Lung (tissue), 12 donors: ENCODE measurements around the gene TALDO1. TPM values are rescaled to one million over a fixed set of nuclear protein-coding genes. Genes with fewer than 3 reads are reported as not detected.

Experiments
- ATAC-seq: fragments of 200-7000 bp; cut with Tn5 transposase; one replicate; pipeline ENCODE4 v1.9.1; 2020; ENCODE audit warnings: moderate number of reproducible peaks; ENCODE audit not compliant: insufficient read depth, low FRiP score
- DNase-seq, 3 donors: peaks; one replicate each; pipeline ENCODE4 v3.0.0-alpha.2; 2013 to 2017
- H3K27ac ChIP-seq, 2 donors: one replicate each; pipeline ENCODE4 v1.5.1; 2013; ENCODE audit warnings: mild to moderate bottlenecking in 2 of 2, moderate library complexity in 2 of 2, control low read depth in 1 of 2, inconsistent platforms in 1 of 2, low read depth in 1 of 2, low read length in 1 of 2
- H3K27me3 ChIP-seq, 3 donors: one replicate each; pipeline ENCODE4 v1.5.1; 2013; ENCODE audit warnings: low read length in 2 of 3; ENCODE audit not compliant: control insufficient read depth in 3 of 3, insufficient read depth in 3 of 3
- H3K36me3 ChIP-seq, 4 donors: one replicate each; pipeline ENCODE4 v1.5.1; 2013; ENCODE audit warnings: low read length in 4 of 4, mild to moderate bottlenecking in 1 of 4, moderate library complexity in 1 of 4; ENCODE audit not compliant: control insufficient read depth in 4 of 4, insufficient read depth in 4 of 4
- H3K4me1 ChIP-seq, 5 donors: one replicate each; pipeline ENCODE4 v1.5.1; 2013; ENCODE audit warnings: low read length in 5 of 5, mild to moderate bottlenecking in 2 of 5, moderate library complexity in 1 of 5; ENCODE audit not compliant: control insufficient read depth in 5 of 5, insufficient read depth in 5 of 5
- H3K4me3 ChIP-seq: one replicate; pipeline ENCODE4 v1.5.1; 2013; ENCODE audit warnings: mild to moderate bottlenecking, control low read depth, moderate library complexity
- H3K9ac ChIP-seq, 2 donors: one replicate each; pipeline ENCODE4 v1.5.1; 2013; ENCODE audit warnings: low read length in 2 of 2, control low read depth in 1 of 2; ENCODE audit not compliant: insufficient read depth in 1 of 2
- H3K9me3 ChIP-seq, 4 donors: one replicate each; pipeline ENCODE4 v1.5.1; 2013; ENCODE audit warnings: low read length in 3 of 4, mild to moderate bottlenecking in 1 of 4, moderate library complexity in 1 of 4; ENCODE audit not compliant: control insufficient read depth in 4 of 4, insufficient read depth in 3 of 4
- WGBS, 2 donors: extraction: QIAGEN DNeasy Blood & Tissue Kit; methylation state at CpG; one replicate each; pipeline ENCODE4 v1.1.7; 2013; 5-methylcytosine and 5-hydroxymethylcytosine counted together
- polyA plus RNA-seq, 2 donors: library from polyadenylated mRNA; stranded (reverse); fragments of 200-250 nt; gene quantifications; one replicate each; pipeline ENCODE4 v1.2.1, GENCODE V29; 2013
- total RNA-seq, 2 donors: library from RNA; depleted of rRNA in 1 of 2; stranded (reverse); fragments of >200 nt in 1 of 2; gene quantifications; one replicate each; pipeline ENCODE4 v1.2.1, GENCODE V29; 2014 to 2021
- TF ChIP-seq, protein P1 (sequence below): IDR thresholded peaks from 2 replicates; pipeline ENCODE4 v1.5.1; 2012; ENCODE audit warnings: mild to moderate bottlenecking; ENCODE audit errors: control extremely low read depth, extremely low read depth
- donor health status: control.
- donor health status: control.
- donor health status: Bipolar disorder and iron deficiency.
- donor health status: healthy.
- donor health status: DM: yes; HTN: yes; CAD: no.

The TALDO1 gene
- total and polyA plus RNA-seq, 4 donors: 128 to 311 (median 239) TPM

DNA sequence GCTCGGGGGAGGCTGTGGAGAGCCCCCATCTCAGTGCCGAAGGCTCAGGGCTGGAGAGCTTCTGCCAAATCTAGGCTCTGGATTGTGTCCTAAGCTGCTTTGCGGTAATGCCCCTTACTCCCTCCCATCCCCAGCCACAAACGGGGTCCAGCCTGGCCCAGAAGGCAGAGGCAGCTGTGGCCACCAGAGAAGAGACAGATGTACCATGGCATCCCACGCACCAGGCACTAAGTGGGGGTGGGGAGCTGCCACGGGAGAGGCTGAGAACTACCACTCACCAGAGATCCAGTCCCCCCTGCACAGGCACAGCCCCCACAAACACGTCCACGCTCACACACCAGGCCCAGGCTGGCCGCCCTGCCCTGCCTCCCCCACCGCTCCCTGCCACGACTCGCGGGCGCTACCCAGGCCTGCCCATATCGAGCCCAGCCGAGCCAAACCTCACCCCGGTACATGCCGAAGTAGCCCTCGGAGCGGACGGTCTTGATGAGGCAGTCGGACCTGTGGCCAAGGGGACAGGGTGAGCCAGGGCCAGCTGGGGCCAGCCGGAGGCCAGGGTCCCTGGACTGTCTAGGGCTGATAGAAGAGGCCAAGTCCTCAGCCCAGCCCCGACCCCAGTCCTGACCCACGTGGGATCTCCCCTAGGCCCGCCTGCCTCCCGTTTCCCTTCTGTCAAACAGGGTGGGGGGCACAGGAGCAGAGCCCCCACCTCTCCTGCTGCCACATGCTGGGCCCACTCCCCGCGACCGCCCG lies 46.9 kb downstream of the TALDO1 start:
- no peaks in the 10 kb centered on the region for H3K27me3 ChIP-seq
- H3K9me3 ChIP-seq: no peaks in the 10 kb centered on the region
- no peak overlapping the region for H3K27ac ChIP-seq
- H3K4me3 ChIP-seq: no peak overlapping the region
- TF ChIP-seq, protein P1, sequence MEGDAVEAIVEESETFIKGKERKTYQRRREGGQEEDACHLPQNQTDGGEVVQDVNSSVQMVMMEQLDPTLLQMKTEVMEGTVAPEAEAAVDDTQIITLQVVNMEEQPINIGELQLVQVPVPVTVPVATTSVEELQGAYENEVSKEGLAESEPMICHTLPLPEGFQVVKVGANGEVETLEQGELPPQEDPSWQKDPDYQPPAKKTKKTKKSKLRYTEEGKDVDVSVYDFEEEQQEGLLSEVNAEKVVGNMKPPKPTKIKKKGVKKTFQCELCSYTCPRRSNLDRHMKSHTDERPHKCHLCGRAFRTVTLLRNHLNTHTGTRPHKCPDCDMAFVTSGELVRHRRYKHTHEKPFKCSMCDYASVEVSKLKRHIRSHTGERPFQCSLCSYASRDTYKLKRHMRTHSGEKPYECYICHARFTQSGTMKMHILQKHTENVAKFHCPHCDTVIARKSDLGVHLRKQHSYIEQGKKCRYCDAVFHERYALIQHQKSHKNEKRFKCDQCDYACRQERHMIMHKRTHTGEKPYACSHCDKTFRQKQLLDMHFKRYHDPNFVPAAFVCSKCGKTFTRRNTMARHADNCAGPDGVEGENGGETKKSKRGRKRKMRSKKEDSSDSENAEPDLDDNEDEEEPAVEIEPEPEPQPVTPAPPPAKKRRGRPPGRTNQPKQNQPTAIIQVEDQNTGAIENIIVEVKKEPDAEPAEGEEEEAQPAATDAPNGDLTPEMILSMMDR: no peak
- H3K36me3 ChIP-seq: peaks cover 0 to 28% (median 7%) of the 10 kb centered on the region in 4 donors
- no peak overlapping the region for H3K9ac ChIP-seq
- WGBS, 2 donors: 90 to 92% methylated on average over 27 to 31 of the region's 31 CpGs
- DNase-seq (no peak), ATAC-seq (no peak)
- H3K4me1 ChIP-seq: peaks cover 0 to 22% (median 15%) of the 10 kb centered on the region in 5 donors

DNA sequence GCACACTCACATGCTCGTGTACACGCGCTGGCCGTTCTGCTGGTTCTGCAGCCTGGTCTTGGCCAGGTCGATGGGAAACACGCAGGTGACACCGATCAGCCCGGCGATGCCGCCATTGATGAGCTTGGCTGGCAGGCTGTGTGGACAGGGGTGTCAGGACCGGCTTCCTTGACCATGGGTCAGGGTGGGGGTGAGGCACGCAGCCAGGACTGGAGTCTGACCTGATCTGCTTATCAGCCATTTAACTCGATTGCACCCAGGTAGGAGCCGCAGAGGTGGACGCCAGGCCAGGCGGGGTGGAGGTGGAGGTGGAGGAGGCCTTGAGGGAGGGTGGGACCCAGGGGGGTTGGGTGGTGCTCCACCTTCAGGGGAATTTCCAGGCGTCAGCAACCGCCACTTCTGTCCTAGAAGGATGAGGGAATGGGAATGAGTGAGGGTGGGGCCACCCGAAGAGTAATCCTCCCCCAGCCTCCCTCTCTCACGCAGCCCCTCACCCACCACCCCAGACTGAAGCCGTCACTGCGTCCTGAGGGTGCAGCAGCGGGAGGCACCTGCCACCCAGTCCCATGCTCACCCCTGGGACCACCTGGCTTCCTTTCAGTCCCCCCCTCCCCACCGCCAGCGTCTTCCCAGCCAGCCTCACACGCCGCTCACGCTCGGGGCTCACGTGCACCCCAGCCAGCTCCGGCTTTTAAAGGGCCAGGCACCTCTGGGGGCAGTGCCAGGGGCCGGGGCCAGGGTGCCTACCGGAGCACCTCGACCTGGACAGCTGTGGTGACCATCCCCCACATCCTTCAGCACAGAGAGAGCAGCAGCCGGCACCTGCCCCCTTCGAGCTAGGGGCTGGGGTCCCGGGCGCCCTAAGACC lies 47.7 kb downstream of the TALDO1 start:
- Histone ChIP-seq H3K4me1 (peaks cover 0 to 22% (median 15%) of the 10 kb centered on the region in 5 donors), H3K4me3 (no peak overlapping the region), H3K27me3 (no peaks in the 10 kb centered on the region), H3K27ac (peak overlapping the region in 1 of 2 donors; percentile 61), H3K9me3 (no peaks in the 10 kb centered on the region), H3K9ac (no peak overlapping the region), H3K36me3 (peaks cover 0 to 30% (median 7%) of the 10 kb centered on the region in 4 donors)
- TF ChIP-seq, protein P1: no peak
- ATAC-seq: no peak
- WGBS, 2 donors: 49 to 75% methylated on average over 34 to 38 of the region's 38 CpGs
- no peak for DNase-seq

DNA sequence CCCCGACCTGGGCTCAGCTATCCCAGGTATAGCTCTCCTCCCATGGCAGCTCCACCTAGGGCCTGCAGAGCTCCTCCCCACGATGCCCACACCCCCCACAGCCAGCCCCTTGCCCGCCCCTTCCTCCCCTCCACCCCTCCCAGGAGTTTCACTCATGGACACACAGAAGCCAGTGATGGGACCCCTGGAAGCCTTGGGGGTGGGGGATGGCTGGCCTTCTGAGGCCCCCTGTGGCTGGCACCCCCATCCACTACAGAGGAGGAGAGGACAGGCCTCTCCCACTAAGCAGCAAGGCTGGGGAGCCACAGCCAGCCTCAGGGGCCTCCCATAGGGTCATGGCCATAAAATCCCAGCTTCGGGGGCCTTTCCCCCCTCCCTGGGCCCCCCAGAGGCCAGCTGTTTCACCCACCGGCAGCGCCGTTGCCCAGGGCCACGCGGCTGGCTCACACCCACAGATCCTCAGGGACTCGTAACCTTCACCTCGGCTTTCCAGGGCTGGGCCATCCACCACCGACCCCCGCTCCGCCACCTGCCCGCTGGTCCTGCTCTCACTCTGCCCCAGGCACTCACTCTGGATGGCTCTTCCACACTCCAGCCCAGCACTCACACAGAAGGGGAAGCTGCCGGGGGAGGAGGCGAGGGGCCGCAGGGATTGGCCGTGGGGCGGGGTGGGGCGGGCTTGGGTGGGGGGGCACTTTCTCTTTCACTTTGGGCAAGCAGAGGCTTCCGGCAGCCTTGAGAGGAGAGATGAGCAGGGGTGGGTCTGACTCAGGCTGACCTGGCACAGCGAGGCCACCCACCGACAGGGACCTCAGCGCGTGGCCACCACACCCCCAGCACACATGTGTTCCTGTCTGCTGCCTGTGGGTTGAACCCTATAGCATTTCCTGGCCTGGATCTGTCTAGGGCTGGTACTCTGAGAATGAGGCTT lies 48.6 kb downstream of the TALDO1 start:
- peaks cover 0 to 22% (median 15%) of the 10 kb centered on the region in 5 donors for H3K4me1 ChIP-seq
- peaks cover 0 to 38% (median 7%) of the 10 kb centered on the region in 4 donors for H3K36me3 ChIP-seq
- H3K4me3 ChIP-seq: peak overlapping the region; percentile 49
- ATAC-seq (peak; percentile 39), DNase-seq (peak; percentile 82 to 90 (median 86))
- peak overlapping the region; percentile 14 to 83 for H3K27ac ChIP-seq
- H3K9me3 ChIP-seq: no peaks in the 10 kb centered on the region
- no peaks in the 10 kb centered on the region for H3K27me3 ChIP-seq
- 3 to 4% methylated on average over 23 to 26 of the region's 26 CpGs for WGBS, 2 donors
- TF ChIP-seq, protein P1: no peak
- H3K9ac ChIP-seq: peak overlapping the region; percentile 28 to 87
